IPS-18a (cell line): ENCODE measurements around the gene ITGA3.

Experiments used
- H3K27ac ChIP-seq: one replicate; pipeline ENCODE4 v1.5.1; 2013; ENCODE audit warnings: low read length
- H3K27me3 ChIP-seq: one replicate; pipeline ENCODE4 v1.6.1; 2013; ENCODE audit warnings: mild to moderate bottlenecking, low read length; ENCODE audit not compliant: control insufficient read depth, insufficient read depth
- H3K36me3 ChIP-seq: one replicate; pipeline ENCODE4 v1.6.1; 2013; ENCODE audit warnings: low read depth, low read length; ENCODE audit not compliant: control insufficient read depth
- H3K4me1 ChIP-seq: one replicate; pipeline ENCODE4 v1.6.1; 2013; ENCODE audit warnings: low read depth, low read length; ENCODE audit not compliant: control insufficient read depth
- H3K4me3 ChIP-seq: one replicate; pipeline ENCODE4 v1.5.1; 2013; ENCODE audit warnings: low read length
- H3K9ac ChIP-seq: one replicate; pipeline ENCODE4 v1.6.1; 2013; ENCODE audit warnings: mild to moderate bottlenecking, low read length, moderate library complexity
- H3K9me3 ChIP-seq: one replicate; pipeline ENCODE4 v1.6.1; 2013; ENCODE audit warnings: low read depth, low read length; ENCODE audit not compliant: control insufficient read depth

ITGA3 gene

GRCh38 chr17:50098583-50098982 is 42.7 kb downstream of the ITGA3 start:
- Histone ChIP-seq H3K9me3 (no peaks in the 10 kb centered on the region), H3K4me1 (peaks cover 24% of the 10 kb centered on the region), H3K4me3 (no peak overlapping the region), H3K27me3 (peaks cover 4% of the 10 kb centered on the region), H3K27ac (no peak overlapping the region), H3K9ac (no peak overlapping the region), H3K36me3 (no peaks in the 10 kb centered on the region)

DNA sequence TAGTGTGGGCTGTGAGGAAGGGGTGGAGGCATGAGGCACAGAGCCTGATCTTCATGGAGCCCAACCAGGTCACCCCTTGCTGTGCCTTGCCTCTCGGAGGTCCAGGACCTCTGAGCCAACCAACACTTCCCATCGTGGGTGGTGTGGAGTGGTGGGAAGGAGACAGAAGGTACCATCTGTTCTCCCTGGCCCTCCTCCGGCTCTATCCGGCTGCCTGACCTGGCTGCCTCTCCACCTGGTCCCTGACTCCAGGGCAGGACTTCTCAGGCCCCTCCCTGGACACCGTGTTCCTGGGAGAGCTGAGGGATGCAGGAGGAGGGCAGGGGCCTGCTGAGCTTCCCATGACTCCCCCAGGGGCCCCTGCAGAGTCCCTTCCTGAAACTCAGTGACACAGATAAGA is 43.1 kb downstream of the ITGA3 start:
- Histone ChIP-seq H3K27ac (no peak overlapping the region), H3K4me3 (no peak overlapping the region), H3K36me3 (no peaks in the 10 kb centered on the region), H3K4me1 (peaks cover 24% of the 10 kb centered on the region), H3K9me3 (no peaks in the 10 kb centered on the region), H3K9ac (no peak overlapping the region), H3K27me3 (peaks cover 4% of the 10 kb centered on the region)

DNA sequence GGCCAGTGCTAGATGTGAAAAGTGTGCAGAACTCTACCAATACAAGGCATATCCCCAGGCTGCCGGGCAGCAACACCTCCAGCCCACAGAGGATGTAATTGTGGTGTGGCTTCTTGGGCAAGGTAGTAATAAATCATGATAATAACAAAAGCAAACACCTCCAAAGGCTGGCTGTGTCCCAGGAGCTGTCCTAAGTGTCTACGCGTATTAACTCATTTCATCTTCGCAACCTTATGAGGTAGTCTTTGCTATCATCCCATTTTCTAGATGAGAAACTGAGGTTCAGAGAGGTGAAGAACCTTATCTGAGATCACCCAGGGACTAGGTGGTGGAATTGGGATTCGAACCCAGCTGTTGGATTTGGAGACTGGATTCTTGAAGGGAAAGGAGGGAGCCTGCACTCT is 44.6 kb downstream of the ITGA3 start:
- Histone ChIP-seq H3K36me3 (no peaks in the 10 kb centered on the region), H3K27ac (no peak overlapping the region), H3K9me3 (no peaks in the 10 kb centered on the region), H3K27me3 (no peaks in the 10 kb centered on the region), H3K4me1 (peaks cover 20% of the 10 kb centered on the region), H3K4me3 (no peak overlapping the region), H3K9ac (no peak overlapping the region)

DNA sequence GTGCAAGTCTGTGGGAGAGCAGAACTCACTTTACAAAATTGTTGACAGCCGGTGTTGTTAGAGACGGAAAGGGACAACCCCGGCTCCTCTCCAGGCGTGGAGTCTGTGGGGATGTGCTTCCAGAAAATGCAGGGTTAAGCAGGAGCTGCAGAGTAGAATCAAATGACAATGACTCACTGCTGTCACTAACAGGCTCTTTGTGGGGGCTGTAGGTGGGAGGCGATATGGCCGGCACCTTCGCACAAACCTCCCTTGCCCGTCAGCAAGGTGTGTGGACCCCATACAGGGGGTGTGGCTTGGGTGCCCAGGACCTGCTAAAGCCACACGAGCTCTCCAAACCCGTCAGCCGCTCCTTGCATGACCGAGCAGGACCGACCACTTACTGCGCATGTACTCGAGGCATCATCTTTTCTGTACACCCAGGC is 45.0 kb downstream of the ITGA3 start:
- Histone ChIP-seq H3K9ac (no peak overlapping the region), H3K36me3 (no peaks in the 10 kb centered on the region)

GRCh38 chr17:50101346-50102163 is 45.6 kb downstream of the ITGA3 start:
- H3K36me3 ChIP-seq: no peaks in the 10 kb centered on the region
- H3K9me3 ChIP-seq: no peaks in the 10 kb centered on the region
- H3K4me3 ChIP-seq: peak overlapping the region; percentile 11
- H3K27me3 ChIP-seq: no peaks in the 10 kb centered on the region
- no peak overlapping the region for H3K9ac ChIP-seq
- H3K27ac ChIP-seq: no peak overlapping the region
- peaks cover 14% of the 10 kb centered on the region for H3K4me1 ChIP-seq

More for the DNA sequence above, 45.0 kb downstream of the ITGA3 start:
- no peaks in the 10 kb centered on the region for H3K27me3 ChIP-seq
- H3K4me3 ChIP-seq: peak overlapping the region; percentile 11
- peaks cover 16% of the 10 kb centered on the region for H3K4me1 ChIP-seq
- no peaks in the 10 kb centered on the region for H3K9me3 ChIP-seq
- H3K27ac ChIP-seq: no peak overlapping the region

DNA sequence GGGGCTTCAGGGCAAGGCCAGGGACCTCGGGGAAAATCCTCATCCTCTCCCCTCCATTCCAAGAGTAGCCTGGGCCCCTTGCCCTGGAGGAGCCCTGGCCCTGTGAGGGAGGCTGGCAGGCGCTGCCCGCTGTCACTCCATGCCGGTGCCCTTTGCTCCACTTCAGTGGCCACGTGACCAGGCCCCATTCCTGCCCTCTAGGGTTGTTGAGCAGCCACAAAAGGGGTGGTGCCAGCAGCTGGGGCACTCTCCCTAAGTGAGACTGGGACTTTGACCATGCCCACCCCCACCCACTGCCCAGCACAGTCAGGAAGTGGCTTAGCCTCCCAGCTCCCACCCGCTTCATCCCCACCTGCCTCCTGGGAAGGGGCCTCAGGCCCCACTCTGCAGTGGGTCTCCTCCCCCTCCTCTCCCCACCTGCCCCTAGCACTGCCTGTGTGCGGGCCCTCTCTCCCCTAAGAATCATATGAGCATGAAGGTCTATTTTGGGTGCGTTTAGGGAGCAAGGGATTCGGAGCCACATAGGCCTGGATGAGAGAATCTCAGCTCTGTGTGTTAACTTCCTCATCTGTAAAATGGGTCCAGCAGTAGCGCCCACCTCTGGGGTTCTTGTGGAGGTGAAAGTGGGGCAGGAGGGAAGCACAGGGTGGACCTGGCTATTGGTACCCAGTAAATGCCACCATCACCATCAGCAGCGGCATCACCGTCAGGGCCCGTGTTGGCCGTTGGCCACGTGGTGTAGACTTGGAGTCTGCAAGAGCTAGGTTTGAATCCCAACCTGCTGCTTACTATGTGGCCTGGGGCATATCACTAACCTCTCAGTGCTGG is 46.5 kb downstream of the ITGA3 start:
- no peak overlapping the region for H3K4me3 ChIP-seq
- no peaks in the 10 kb centered on the region for H3K36me3 ChIP-seq
- H3K27ac ChIP-seq: no peak overlapping the region
- H3K9ac ChIP-seq: no peak overlapping the region
- H3K4me1 ChIP-seq: peaks cover 14% of the 10 kb centered on the region
- no peaks in the 10 kb centered on the region for H3K27me3 ChIP-seq
- H3K9me3 ChIP-seq: no peaks in the 10 kb centered on the region

DNA sequence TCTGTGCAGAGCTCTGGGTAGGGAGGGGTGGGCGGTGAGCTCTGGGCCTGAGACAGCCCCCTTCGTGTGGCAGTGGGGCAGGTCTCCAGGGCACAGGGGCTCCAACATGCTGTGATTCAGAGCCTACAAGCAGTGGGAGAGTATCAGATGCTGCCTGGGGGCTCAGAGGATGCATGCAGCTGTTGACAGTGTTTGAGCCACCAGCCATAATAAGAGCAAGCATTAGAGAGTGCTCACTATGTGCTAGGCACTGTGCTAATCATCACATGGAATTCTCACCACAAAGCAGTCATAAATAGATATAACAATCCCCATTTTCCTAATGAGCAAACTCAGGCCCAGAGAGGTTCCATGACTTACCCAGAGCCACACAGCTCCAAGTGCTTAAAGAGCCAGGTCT is 47.3 kb downstream of the ITGA3 start:
- Histone ChIP-seq H3K9me3 (no peaks in the 10 kb centered on the region), H3K27me3 (no peaks in the 10 kb centered on the region), H3K27ac (no peak overlapping the region), H3K9ac (no peak overlapping the region), H3K36me3 (no peaks in the 10 kb centered on the region), H3K4me1 (peaks cover 14% of the 10 kb centered on the region), H3K4me3 (no peak overlapping the region)

DNA sequence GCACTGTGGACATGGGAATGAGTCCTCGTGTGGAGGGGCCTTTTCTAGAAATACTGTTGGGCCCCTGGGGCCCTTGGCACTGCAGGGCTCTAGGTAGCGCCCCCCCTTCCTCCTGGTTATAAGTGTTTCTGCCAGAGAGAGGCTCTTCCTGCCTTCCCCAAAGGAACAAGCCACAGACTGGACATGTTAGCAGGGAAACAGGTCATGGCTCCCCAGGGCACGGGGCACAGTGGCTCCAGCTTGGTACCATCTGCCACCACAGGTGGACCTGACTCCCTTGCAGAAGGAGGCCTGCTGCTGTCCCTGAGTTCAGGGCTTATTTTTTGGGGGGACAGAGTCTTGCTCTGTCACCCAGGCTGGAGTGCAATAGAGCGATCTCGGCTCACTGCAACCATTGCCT is 48.0 kb downstream of the ITGA3 start:
- Histone ChIP-seq H3K4me3 (no peak overlapping the region), H3K9ac (no peak overlapping the region), H3K27ac (no peak overlapping the region), H3K4me1 (peaks cover 14% of the 10 kb centered on the region), H3K9me3 (no peaks in the 10 kb centered on the region), H3K36me3 (no peaks in the 10 kb centered on the region), H3K27me3 (no peaks in the 10 kb centered on the region)

DNA sequence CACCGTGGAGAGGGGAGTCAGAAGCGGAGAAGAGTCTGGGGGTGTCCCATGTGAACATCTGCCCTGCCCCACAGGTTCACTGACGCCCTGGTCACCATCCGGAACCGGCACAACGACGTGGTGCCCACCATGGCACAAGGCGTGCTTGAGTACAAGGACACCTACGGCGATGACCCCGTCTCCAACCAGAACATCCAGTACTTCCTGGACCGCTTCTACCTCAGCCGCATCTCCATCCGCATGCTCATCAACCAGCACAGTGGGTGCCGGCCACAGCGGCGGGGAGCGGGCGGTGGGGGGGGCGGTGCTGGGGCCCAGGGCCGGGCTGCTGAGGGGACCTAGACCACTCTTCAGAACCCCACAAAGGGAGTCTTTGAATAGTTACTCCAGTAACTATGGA is 49.9 kb downstream of the ITGA3 start:
- no peak overlapping the region for H3K27ac ChIP-seq
- H3K9me3 ChIP-seq: no peaks in the 10 kb centered on the region
- no peaks in the 10 kb centered on the region for H3K27me3 ChIP-seq
- peaks cover 10% of the 10 kb centered on the region for H3K4me1 ChIP-seq
- H3K9ac ChIP-seq: no peak overlapping the region
- no peak overlapping the region for H3K4me3 ChIP-seq
- no peaks in the 10 kb centered on the region for H3K36me3 ChIP-seq

DNA sequence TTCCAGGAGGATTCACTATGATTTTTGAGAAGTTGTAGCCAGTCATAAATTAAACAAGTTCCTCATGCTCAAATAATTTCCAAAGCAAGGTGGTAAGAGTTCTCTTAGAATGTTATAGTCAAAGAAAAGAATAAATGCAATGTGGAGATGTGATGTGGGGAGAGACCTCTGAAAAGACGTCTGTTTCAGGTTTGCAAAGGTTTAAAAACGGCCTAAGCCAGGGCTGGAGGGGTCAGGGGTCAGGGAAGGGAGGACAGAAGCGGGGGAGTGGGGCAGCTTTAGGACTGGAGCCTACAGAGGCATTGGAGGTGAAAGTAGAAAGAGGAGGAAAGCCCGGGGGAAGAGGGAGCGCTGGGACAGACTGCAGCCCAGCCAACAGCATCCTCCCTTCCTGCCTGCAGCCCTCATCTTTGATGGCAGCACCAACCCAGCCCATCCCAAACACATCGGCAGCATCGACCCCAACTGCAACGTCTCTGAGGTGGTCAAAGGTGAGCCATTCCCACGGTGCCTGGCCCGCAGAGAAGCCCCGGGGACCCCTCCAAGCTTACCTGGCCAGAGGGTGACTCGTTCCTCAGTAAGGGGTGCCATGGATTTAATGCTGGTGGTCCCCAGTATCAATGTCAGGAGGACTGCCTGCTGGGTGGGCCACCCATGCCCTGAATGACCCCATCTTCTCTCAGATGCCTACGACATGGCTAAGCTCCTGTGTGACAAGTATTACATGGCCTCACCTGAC is 50.7 kb downstream of the ITGA3 start:
- no peak overlapping the region for H3K27ac ChIP-seq
- H3K27me3 ChIP-seq: no peaks in the 10 kb centered on the region
- H3K4me1 ChIP-seq: peaks cover 2% of the 10 kb centered on the region
- H3K4me3 ChIP-seq: no peak overlapping the region
- no peaks in the 10 kb centered on the region for H3K9me3 ChIP-seq
- no peak overlapping the region for H3K9ac ChIP-seq
- no peaks in the 10 kb centered on the region for H3K36me3 ChIP-seq

GRCh38 chr17:50107790-50108414 is 52.0 kb downstream of the ITGA3 start:
- no peaks in the 10 kb centered on the region for H3K36me3 ChIP-seq
- no peak overlapping the region for H3K9ac ChIP-seq
- H3K27ac ChIP-seq: no peak overlapping the region

More at GRCh38 chr17:50107790-50108414, 52.0 kb downstream of the ITGA3 start:
- Histone ChIP-seq H3K27me3 (no peaks in the 10 kb centered on the region), H3K4me1 (peaks cover 4% of the 10 kb centered on the region), H3K4me3 (no peak overlapping the region), H3K9me3 (no peaks in the 10 kb centered on the region)
